ENCODE measurements around the gene SFSWAP.

DNA sequence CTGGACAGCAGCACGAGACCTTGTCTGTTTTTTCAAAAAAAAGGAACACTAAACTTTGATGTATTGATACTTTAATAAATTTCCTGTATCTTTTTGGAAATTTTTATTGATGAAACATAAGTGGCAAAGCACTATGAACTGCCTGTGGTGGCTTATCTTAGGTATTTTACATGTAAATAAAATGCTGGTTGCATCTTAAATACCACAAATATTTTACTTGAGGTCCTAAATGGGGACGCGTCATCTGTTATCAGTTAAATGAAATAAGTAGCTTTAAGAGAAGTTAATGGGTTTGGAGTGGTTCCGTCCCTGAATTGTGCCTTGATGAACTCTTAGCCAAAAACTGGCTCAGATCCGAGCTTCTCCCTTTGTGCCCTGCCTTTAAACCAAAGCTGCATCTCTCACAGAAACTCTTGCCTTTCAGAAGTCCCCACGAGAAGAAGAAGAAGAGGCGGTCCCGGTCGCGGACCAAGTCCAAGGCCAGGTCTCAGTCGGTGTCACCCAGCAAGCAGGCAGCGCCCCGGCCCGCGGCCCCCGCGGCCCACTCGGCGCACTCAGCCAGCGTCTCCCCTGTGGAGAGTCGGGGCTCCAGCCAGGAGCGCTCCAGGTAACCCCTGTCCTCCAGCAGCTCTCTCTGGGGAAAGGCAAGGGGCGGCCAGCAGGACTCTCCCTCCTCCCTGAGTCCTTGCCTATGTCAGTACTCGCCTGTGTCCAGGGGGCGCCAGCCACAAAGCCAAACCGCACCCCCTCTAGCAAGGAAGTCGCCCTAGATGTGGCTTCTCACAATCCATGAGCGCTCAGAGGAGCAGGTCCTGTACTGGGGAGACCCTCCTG is 86.1 kb downstream of the SFSWAP start:
- no peak for TF ChIP-seq EZH2 (IDR thresholded peaks at IDR 0.05; ENCODE audit: borderline replicate concordance)
- TF ChIP-seq, protein P1, sequence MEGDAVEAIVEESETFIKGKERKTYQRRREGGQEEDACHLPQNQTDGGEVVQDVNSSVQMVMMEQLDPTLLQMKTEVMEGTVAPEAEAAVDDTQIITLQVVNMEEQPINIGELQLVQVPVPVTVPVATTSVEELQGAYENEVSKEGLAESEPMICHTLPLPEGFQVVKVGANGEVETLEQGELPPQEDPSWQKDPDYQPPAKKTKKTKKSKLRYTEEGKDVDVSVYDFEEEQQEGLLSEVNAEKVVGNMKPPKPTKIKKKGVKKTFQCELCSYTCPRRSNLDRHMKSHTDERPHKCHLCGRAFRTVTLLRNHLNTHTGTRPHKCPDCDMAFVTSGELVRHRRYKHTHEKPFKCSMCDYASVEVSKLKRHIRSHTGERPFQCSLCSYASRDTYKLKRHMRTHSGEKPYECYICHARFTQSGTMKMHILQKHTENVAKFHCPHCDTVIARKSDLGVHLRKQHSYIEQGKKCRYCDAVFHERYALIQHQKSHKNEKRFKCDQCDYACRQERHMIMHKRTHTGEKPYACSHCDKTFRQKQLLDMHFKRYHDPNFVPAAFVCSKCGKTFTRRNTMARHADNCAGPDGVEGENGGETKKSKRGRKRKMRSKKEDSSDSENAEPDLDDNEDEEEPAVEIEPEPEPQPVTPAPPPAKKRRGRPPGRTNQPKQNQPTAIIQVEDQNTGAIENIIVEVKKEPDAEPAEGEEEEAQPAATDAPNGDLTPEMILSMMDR (IDR thresholded peaks at IDR 0.05; ENCODE audit: poor library complexity) = no peak
- TF ChIP-seq EZH2phosphoT487 (IDR thresholded peaks at IDR 0.05; ENCODE audit: low read depth, severe bottlenecking, unreplicated experiment) = no peak

Data from hepatocyte (in vitro differentiated cells).